RWPE2 (cell line): ENCODE measurements around the gene ZNF524.

Source experiments
- ATAC-seq: fragments of 200-7000 bp; cut with Tn5 transposase; 3 replicates; pipeline ENCODE4 v1.9.1; 2021; ENCODE audit warnings: low read depth
- DNase-seq: peaks from one replicate; pipeline ENCODE4 v3.0.0-alpha.2; 2020; ENCODE audit warnings: low spot score
- H3K27ac ChIP-seq: fragments of 450-650 bp; 2 replicates; pipeline ENCODE4 v1.5.1; 2017; ENCODE audit warnings: mild to moderate bottlenecking; ENCODE audit not compliant: poor library complexity, severe bottlenecking
- H3K27me3 ChIP-seq: fragments of 250-450 bp; sonication (Bioruptor Pico); 2 replicates; pipeline ENCODE4 v1.5.1; 2021; ENCODE audit warnings: mild to moderate bottlenecking, moderate library complexity; ENCODE audit not compliant: insufficient read depth, poor library complexity, severe bottlenecking
- H3K36me3 ChIP-seq: fragments of 250-450 bp; sonication (Bioruptor Pico); 2 replicates; pipeline ENCODE4 v1.5.1; 2020; ENCODE audit warnings: low read depth, mild to moderate bottlenecking, moderate library complexity
- H3K4me1 ChIP-seq: fragments of 250-450 bp; sonication (Bioruptor Pico); 2 replicates; pipeline ENCODE4 v1.5.1; 2021; ENCODE audit warnings: mild to moderate bottlenecking, moderate library complexity; ENCODE audit not compliant: insufficient read depth, poor library complexity, severe bottlenecking
- H3K4me3 ChIP-seq: fragments of 250-450 bp; sonication (Bioruptor Pico); 2 replicates; pipeline ENCODE4 v1.5.1; 2021; ENCODE audit warnings: mild to moderate bottlenecking, moderate library complexity; ENCODE audit not compliant: severe bottlenecking
- H3K9me3 ChIP-seq: fragments of 250-450 bp; sonication (Bioruptor Pico); 2 replicates; pipeline ENCODE4 v1.5.1; 2021; ENCODE audit warnings: mild to moderate bottlenecking, moderate library complexity; ENCODE audit not compliant: severe bottlenecking
- TF ChIP-seq, protein P1 (sequence below): fragments of 450-650 bp; IDR thresholded peaks from one replicate; pipeline ENCODE4 v1.5.1; 2017; ENCODE audit warnings: mild to moderate bottlenecking, moderate library complexity; ENCODE audit not compliant: poor library complexity, severe bottlenecking

ZNF524 gene

GRCh38 chr19:55600662-55601028 is 557 bp downstream of the ZNF524 start:
- Histone ChIP-seq H3K4me3 (peak overlapping the region; percentile 67), H3K27ac (peak overlapping the region; percentile 83), H3K4me1 (peaks cover 9% of the 10 kb centered on the region), H3K9me3 (no peaks in the 10 kb centered on the region), H3K36me3 (peaks cover 15% of the 10 kb centered on the region), H3K27me3 (no peaks in the 10 kb centered on the region)
- no peak for ATAC-seq
- TF ChIP-seq, protein P1, sequence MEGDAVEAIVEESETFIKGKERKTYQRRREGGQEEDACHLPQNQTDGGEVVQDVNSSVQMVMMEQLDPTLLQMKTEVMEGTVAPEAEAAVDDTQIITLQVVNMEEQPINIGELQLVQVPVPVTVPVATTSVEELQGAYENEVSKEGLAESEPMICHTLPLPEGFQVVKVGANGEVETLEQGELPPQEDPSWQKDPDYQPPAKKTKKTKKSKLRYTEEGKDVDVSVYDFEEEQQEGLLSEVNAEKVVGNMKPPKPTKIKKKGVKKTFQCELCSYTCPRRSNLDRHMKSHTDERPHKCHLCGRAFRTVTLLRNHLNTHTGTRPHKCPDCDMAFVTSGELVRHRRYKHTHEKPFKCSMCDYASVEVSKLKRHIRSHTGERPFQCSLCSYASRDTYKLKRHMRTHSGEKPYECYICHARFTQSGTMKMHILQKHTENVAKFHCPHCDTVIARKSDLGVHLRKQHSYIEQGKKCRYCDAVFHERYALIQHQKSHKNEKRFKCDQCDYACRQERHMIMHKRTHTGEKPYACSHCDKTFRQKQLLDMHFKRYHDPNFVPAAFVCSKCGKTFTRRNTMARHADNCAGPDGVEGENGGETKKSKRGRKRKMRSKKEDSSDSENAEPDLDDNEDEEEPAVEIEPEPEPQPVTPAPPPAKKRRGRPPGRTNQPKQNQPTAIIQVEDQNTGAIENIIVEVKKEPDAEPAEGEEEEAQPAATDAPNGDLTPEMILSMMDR, result no peak
- DNase-seq, result no peak

DNA sequence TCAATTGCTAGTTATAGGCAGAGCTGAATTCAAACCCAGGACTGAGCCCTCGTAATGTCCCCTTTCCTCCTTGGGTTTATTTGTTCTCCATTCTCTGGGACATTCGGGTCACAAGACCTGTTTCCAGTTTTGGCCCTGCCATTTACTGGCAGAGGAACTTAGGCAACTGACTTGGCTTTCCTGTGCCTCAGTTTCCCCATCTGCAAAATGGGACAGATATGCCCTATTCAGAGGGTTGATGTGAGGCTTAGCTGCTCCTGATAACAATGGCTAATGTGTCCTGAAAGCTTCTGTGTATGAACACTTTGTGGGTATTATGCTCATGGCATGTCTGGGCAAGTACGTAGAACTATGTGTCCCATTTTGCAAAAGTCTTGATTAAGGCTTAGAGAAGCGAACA is 996 bp downstream of the ZNF524 start:
- Histone ChIP-seq H3K4me1 (peaks cover 9% of the 10 kb centered on the region), H3K27ac (peak overlapping the region; percentile 83), H3K9me3 (no peaks in the 10 kb centered on the region), H3K4me3 (peak overlapping the region; percentile 67), H3K36me3 (peaks cover 12% of the 10 kb centered on the region; the same call in 1 of the 2 replicates), H3K27me3 (no peaks in the 10 kb centered on the region)
- TF ChIP-seq, protein P1, result no peak
- no peak for ATAC-seq
- no peak for DNase-seq

DNA sequence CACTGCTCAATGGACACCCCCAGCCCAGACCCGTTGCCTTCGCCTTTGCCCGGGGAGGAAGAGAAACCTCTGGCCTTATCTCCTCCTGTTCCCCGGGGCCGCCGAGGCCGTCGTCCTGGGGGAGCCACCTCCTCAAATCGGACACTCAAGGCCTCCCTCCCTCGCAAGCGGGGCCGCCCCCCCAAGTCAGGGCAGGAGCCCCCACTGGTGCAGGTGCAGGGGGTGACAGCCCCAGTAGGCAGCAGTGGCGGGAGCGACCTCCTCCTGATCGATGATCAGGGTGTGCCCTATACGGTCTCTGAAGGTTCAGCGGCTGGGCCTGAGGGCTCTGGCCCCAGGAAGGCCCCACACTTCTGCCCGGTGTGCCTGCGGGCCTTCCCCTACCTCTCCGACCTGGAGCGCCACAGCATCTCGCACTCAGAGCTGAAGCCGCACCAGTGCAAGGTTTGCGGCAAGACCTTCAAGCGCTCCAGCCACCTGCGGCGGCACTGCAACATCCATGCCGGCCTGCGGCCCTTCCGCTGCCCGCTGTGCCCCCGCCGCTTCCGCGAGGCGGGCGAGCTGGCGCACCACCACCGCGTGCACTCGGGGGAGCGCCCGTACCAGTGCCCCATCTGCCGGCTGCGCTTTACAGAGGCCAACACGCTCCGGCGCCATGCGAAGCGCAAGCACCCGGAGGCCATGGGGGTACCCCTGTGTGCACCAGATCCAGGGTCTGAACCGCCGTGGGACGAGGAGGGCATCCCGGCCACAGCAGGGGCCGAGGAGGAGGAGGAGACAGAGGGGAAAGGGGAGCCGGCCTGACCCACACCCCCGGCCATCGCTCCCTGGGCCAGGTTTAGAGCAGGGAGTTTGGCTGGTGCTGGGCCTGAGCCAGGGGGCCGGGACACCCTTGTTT is 2.3 kb downstream of the ZNF524 start:
- Histone ChIP-seq H3K4me3 (no peak overlapping the region), H3K4me1 (peaks cover 15% of the 10 kb centered on the region), H3K27ac (peak overlapping the region; percentile 83), H3K9me3 (no peaks in the 10 kb centered on the region), H3K36me3 (peaks cover 13% of the 10 kb centered on the region), H3K27me3 (no peaks in the 10 kb centered on the region)
- DNase-seq, result no peak
- TF ChIP-seq, protein P1, result no peak
- ATAC-seq, result no peak

DNA sequence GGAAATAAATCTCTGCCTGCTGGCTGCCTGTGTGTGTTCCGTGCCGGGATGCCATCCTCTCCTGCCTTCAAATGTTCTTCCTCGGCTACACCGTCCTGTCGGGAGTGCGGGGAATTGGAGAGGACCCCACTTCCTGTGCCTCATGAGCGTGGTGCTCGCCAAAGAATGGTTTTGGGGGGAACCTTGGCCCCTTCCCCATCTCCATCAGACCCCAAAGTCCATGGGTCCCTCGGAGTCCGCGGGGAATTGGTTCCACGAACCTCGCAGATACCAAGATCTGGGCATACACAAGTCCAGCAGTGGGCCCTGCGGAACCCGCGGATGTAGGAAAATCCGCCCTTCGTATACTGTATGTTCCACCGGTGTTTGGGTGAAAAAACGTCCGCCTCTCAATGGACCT is 3.0 kb downstream of the ZNF524 start:
- Histone ChIP-seq H3K36me3 (peaks cover 15% of the 10 kb centered on the region), H3K27ac (peak overlapping the region; percentile 93), H3K9me3 (no peaks in the 10 kb centered on the region), H3K4me3 (no peak overlapping the region), H3K27me3 (no peaks in the 10 kb centered on the region), H3K4me1 (peaks cover 15% of the 10 kb centered on the region)
- no peak for ATAC-seq
- no peak for DNase-seq
- TF ChIP-seq, protein P1, result no peak
